ENCODE data around the gene BEND7. TPM values are rescaled to one million over a fixed set of nuclear protein-coding genes. Genes with fewer than 3 reads are reported as not detected.

The BEND7 gene
- total and polyA plus RNA-seq, 7 donors: 6.1 to 27.6 (median 21.6) TPM

DNA sequence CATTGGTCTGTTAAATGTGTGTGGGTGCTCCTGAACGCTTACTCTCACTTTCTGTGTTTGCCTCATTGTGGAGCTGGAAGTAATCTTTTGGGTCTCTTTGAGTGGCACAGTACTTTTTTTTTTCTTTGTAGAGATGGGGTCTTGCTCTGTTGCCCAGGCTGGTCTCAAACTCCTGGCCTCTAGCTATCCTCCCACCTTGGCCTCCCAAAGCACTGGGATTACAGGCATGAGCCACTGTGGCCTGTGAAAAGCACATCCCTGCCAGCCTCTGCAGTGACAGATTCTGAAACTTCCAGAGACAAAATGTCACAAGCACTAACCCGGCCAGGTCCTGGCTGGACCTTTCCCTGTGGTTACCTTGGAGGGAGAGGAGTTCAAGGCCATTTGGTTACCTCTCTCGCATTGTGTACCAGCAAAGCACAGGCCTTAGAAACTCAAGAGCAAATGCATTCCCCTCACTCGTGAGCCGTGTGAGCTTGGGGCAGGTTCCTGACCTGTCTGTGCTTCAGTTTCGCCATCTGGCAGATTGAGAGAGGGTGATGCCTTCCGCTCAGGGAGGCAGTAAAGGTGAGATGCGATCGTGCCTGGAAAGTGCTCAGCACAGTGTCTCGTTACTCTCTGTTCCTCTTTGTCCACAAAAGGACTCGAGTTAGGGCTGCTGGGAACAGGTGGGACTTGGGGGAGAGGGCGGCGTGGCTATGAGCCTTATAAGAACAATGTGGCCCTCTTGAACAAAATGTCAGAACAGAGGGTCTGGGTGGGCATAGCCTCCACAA lies 108.1 kb downstream of the BEND7 start:
- no peaks in the 10 kb centered on the region for H3K4me1 ChIP-seq
- H3K4me3 ChIP-seq: no peak overlapping the region
- TF ChIP-seq, protein P1, sequence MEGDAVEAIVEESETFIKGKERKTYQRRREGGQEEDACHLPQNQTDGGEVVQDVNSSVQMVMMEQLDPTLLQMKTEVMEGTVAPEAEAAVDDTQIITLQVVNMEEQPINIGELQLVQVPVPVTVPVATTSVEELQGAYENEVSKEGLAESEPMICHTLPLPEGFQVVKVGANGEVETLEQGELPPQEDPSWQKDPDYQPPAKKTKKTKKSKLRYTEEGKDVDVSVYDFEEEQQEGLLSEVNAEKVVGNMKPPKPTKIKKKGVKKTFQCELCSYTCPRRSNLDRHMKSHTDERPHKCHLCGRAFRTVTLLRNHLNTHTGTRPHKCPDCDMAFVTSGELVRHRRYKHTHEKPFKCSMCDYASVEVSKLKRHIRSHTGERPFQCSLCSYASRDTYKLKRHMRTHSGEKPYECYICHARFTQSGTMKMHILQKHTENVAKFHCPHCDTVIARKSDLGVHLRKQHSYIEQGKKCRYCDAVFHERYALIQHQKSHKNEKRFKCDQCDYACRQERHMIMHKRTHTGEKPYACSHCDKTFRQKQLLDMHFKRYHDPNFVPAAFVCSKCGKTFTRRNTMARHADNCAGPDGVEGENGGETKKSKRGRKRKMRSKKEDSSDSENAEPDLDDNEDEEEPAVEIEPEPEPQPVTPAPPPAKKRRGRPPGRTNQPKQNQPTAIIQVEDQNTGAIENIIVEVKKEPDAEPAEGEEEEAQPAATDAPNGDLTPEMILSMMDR (IDR thresholded peaks at IDR 0.05): no peak
- ATAC-seq (no peak), DNase-seq (no peak)
- 87 to 88% (median 88%) methylated on average over 13 of the region's 13 CpGs for WGBS, 3 donors
- H3K27me3 ChIP-seq (ENCODE audit: insufficient read depth in 3 of 3, low read length in 2 of 3): peaks cover 0 to 3% (median 0%) of the 10 kb centered on the region in 3 donors
- no peaks in the 10 kb centered on the region for H3K9me3 ChIP-seq
- H3K27ac ChIP-seq: no peak overlapping the region
- intact Hi-C loops (cut with DNase I): no loop called here
- H3K36me3 ChIP-seq (ENCODE audit: insufficient read depth in 1 of 2, low read depth in 1 of 2): no peaks in the 10 kb centered on the region

DNA sequence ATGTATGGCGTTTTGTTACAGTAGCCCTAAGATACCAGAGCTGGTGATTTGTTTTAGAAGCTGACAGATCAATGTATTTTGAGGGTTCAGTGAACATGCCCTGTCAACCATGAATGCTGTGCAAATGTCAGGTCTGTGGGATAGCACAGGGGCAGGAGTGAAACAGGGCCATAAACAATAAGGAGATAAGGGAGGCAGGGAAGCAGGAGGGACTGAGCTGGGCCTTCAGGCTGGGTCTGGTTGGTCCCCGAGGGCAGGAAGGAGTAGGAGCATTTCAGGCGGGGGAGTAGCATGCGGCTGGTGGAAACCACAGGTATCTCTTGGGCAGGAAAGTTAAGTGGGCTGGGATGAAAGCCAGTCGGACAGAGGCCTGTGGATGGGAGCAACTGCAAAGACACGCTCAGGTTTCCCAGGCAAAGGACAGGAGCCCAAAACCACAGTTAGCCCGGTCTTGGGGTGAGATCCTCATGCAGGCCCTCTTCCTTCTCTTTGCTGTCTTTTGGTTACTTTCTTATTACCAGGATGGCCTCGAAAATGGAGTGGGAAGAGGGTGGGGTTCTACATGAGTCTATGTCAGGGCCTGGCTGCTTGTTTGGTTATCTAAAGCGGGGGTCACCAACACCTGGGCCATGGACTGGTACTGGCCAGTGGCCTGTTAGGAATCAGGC lies 111.2 kb downstream of the BEND7 start:
- TF ChIP-seq, protein P1 (IDR thresholded peaks at IDR 0.05): no peak
- H3K9me3 ChIP-seq: no peaks in the 10 kb centered on the region
- DNase-seq (no peak), ATAC-seq (no peak)
- intact Hi-C loops (cut with DNase I): no loop called here
- no peak overlapping the region for H3K27ac ChIP-seq
- H3K27me3 ChIP-seq (ENCODE audit: insufficient read depth in 3 of 3, low read length in 2 of 3): peaks cover 0 to 3% (median 0%) of the 10 kb centered on the region in 3 donors
- H3K4me3 ChIP-seq: no peak overlapping the region
- H3K36me3 ChIP-seq (ENCODE audit: insufficient read depth in 1 of 2, low read depth in 1 of 2): no peaks in the 10 kb centered on the region
- 91 to 92% (median 91%) methylated on average over 9 of the region's 9 CpGs for WGBS, 3 donors
- H3K4me1 ChIP-seq: no peaks in the 10 kb centered on the region

DNA sequence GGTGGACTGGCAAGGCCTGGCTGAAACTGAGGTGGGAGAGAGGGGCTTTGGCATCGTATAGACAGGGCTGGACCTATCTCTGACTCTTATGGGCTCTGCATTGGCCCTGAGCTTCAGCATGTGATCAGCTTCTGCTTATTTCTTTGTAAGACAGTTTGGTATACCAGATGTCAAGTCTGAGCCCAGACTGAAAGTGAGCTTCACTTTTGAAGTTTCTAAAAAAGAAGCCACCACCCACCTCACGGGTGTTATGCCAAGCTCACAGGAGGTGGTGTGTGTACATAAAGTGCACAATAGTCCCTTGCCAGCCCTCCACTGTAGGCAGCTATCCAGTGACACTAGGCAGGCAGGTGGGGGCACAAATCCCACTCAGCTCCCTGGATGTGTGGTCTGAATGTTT lies 112.1 kb downstream of the BEND7 start:
- TF ChIP-seq, protein P1 (IDR thresholded peaks at IDR 0.05): no peak

DNA sequence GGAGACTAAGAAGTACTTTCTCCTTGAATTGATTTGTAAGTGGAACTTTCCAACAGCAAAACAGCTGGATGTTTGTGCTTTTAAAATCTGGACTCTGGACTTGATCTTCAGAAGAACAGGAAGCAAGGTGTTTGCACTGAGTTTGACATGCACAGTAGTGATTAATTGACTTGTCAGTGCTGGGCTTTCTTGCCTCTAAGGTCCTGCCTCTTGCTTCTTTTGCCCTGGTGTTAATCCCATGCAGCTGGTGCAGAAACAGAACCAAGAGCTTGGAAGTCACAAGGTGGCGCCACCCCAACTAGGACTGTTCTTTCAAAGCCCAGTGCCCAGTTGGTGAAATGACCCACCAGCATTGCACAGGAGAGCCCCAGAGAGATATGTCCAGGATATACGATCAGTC lies 114.0 kb downstream of the BEND7 start:
- H3K4me3 ChIP-seq: no peak overlapping the region
- DNase-seq (no peak), ATAC-seq (no peak)
- TF ChIP-seq, protein P1 (IDR thresholded peaks at IDR 0.05): no peak
- no peak overlapping the region for H3K27ac ChIP-seq
- peaks cover 0 to 3% (median 0%) of the 10 kb centered on the region in 3 donors for H3K27me3 ChIP-seq (ENCODE audit: insufficient read depth in 3 of 3, low read length in 2 of 3)
- 64 to 77% (median 75%) methylated on average over 2 of the region's 2 CpGs for WGBS, 3 donors
- no peaks in the 10 kb centered on the region for H3K4me1 ChIP-seq
- intact Hi-C loops (cut with DNase I): no loop called here
- no peaks in the 10 kb centered on the region for H3K9me3 ChIP-seq
- no peaks in the 10 kb centered on the region for H3K36me3 ChIP-seq (ENCODE audit: insufficient read depth in 1 of 2, low read depth in 1 of 2)

More for the DNA sequence above, 112.1 kb downstream of the BEND7 start:
- Histone ChIP-seq H3K4me1 (no peaks in the 10 kb centered on the region), H3K36me3 (ENCODE audit: insufficient read depth in 1 of 2, low read depth in 1 of 2) (no peaks in the 10 kb centered on the region), H3K27ac (no peak overlapping the region), H3K27me3 (ENCODE audit: insufficient read depth in 3 of 3, low read length in 2 of 3) (peaks cover 0 to 3% (median 0%) of the 10 kb centered on the region in 3 donors), H3K4me3 (no peak overlapping the region), H3K9me3 (no peaks in the 10 kb centered on the region)
- ATAC-seq (no peak), DNase-seq (no peak)
- intact Hi-C loops (cut with DNase I): no loop called here
- WGBS, 3 donors: 74 to 79% (median 78%) methylated on average over 2 of the region's 2 CpGs

Measured in psoas muscle (tissue), 8 donors.